ENCODE results near the gene HNRNPAB.

Gene HNRNPAB

GRCh38 chr5:178244576-178244975, 40.2 kb downstream of the HNRNPAB start:
- no peak for DNase-seq (ENCODE audit: low read depth)
- TF ChIP-seq CTCF (conservative IDR thresholded peaks at IDR 0.05; ENCODE audit: low read depth, low read length) = no peak
- H3K4me3 ChIP-seq (ENCODE audit: low read length) = no peak overlapping the region

GRCh38 chr5:178245389-178245788, 41.1 kb downstream of the HNRNPAB start:
- no peak for TF ChIP-seq CTCF (conservative IDR thresholded peaks at IDR 0.05; ENCODE audit: low read depth, low read length)
- DNase-seq (ENCODE audit: low read depth) = no peak

GRCh38 chr5:178246624-178247279, 42.4 kb downstream of the HNRNPAB start:
- no peak for DNase-seq (ENCODE audit: low read depth)
- TF ChIP-seq CTCF (conservative IDR thresholded peaks at IDR 0.05; ENCODE audit: low read depth, low read length) = no peak
- no peak overlapping the region for H3K4me3 ChIP-seq (ENCODE audit: low read length)

More at GRCh38 chr5:178245389-178245788, 41.1 kb downstream of the HNRNPAB start:
- H3K4me3 ChIP-seq (ENCODE audit: low read length) = no peak overlapping the region

GRCh38 chr5:178247481-178248456, 43.4 kb downstream of the HNRNPAB start:
- no peak for DNase-seq (ENCODE audit: low read depth)
- no peak for TF ChIP-seq CTCF (conservative IDR thresholded peaks at IDR 0.05; ENCODE audit: low read depth, low read length)
- H3K4me3 ChIP-seq (ENCODE audit: low read length) = no peak overlapping the region

GRCh38 chr5:178248750-178249149, 44.4 kb downstream of the HNRNPAB start:
- no peak for TF ChIP-seq CTCF (conservative IDR thresholded peaks at IDR 0.05; ENCODE audit: low read depth, low read length)
- DNase-seq (ENCODE audit: low read depth) = no peak
- no peak overlapping the region for H3K4me3 ChIP-seq (ENCODE audit: low read length)

GRCh38 chr5:178249191-178249989, 45.1 kb downstream of the HNRNPAB start:
- no peak overlapping the region for H3K4me3 ChIP-seq (ENCODE audit: low read length)
- TF ChIP-seq CTCF (conservative IDR thresholded peaks at IDR 0.05; ENCODE audit: low read depth, low read length) = no peak
- no peak for DNase-seq (ENCODE audit: low read depth)

Data from retinal pigment epithelial cell (primary cell).